Panc1 (cell line): ENCODE measurements around the gene C5orf52. TPM values are rescaled to one million over a fixed set of nuclear protein-coding genes. Genes with fewer than 3 reads are reported as not detected.

Source experiments
- ATAC-seq: fragments of 200-7000 bp; cut with Tn5 transposase; 2 replicates; pipeline ENCODE4 v1.9.1; 2020; ENCODE audit warnings: mild to moderate bottlenecking, moderate library complexity
- BruUV-seq: library from RNA; stranded (reverse); fragments of 400-500 nt; replicated peaks from 2 replicates; lab custom pipeline; 2021; lab: Mats Ljungman, UMichigan
- CTCF ChIA-PET: fragments of 300-600 bp; sonication (Branson Sonifier 250); formaldehyde crosslinking; loops from one replicate; lab custom pipeline; 2022; ENCODE audit warnings: antibody characterized with exemption; lab: Charles Lee
- POLR2A ChIA-PET: fragments of 300-600 bp; sonication (Branson Sonifier 250); formaldehyde crosslinking; loops from one replicate; lab custom pipeline; 2022; ENCODE audit warnings: antibody characterized with exemption; lab: Charles Lee
- DNase-seq: peaks from one replicate; pipeline ENCODE4 v3.0.0-alpha.2; 2010; ENCODE audit warnings: low read depth, low spot score
- H3K27ac ChIP-seq: 2 replicates; pipeline ENCODE4 v1.5.1; 2011; ENCODE audit warnings: mild to moderate bottlenecking, low read length, inconsistent platforms
- H3K27me3 ChIP-seq: fragments of 200-500 bp; sonication (Bioruptor generic); 2 replicates; pipeline ENCODE4 v1.6.0; 2014; ENCODE audit warnings: low read length, inconsistent platforms; ENCODE audit not compliant: control insufficient read depth, insufficient read depth
- H3K36me3 ChIP-seq: fragments of 200-500 bp; sonication (Bioruptor generic); 2 replicates; pipeline ENCODE4 v1.5.1; 2014; ENCODE audit warnings: inconsistent platforms, mild to moderate bottlenecking, low read length, moderate library complexity; ENCODE audit not compliant: control insufficient read depth, insufficient read depth
- H3K4me1 ChIP-seq: 2 replicates; pipeline ENCODE4 v1.5.1; 2011; ENCODE audit warnings: inconsistent platforms, mild to moderate bottlenecking, low read length, moderate library complexity; ENCODE audit not compliant: control insufficient read depth, insufficient read depth
- H3K4me3 ChIP-seq, 2 experiments: 2 replicates each; pipeline ENCODE4 v1.5.1; 2011 to 2012; ENCODE audit warnings: low read depth in 2 of 2, low read length in 2 of 2, mild to moderate bottlenecking in 2 of 2, inconsistent platforms in 1 of 2, moderate library complexity in 1 of 2
- H3K9me3 ChIP-seq: fragments of 200-500 bp; sonication (Bioruptor generic); 2 replicates; pipeline ENCODE4 v1.5.1; 2014; ENCODE audit warnings: low read depth, mild to moderate bottlenecking, inconsistent platforms, low read length, moderate library complexity; ENCODE audit not compliant: control insufficient read depth, insufficient read depth
- POLR2AphosphoS5 ChIP-seq: IDR thresholded peaks from 2 replicates; pipeline ENCODE4 v1.6.1; 2012; ENCODE audit warnings: mild to moderate bottlenecking, low read depth, low read length, moderate library complexity
- SIN3A ChIP-seq: IDR thresholded peaks from 2 replicates; pipeline ENCODE4 v1.6.1; 2012; ENCODE audit warnings: low read depth, mild to moderate bottlenecking, low read length, moderate library complexity, borderline replicate concordance; ENCODE audit not compliant: insufficient read depth
- TCF7L2 ChIP-seq: IDR thresholded peaks from 2 replicates; pipeline ENCODE4 v1.6.1; 2011; ENCODE audit warnings: mild to moderate bottlenecking, low read depth, low read length, inconsistent platforms
- in situ Hi-C: cut with HindIII; loops from 2 replicates; pipeline ENCODE4 v1.10.0; 2016; ENCODE audit warnings: low sequenced_read_pairs, low pct_unique_long_range_greater_than_20kb
- intact Hi-C: fragments of 100-400 bp; cut with micrococcal nuclease; formaldehyde crosslinking; loops from one replicate; pipeline ENCODE4 v1.10.0; 2022; ENCODE audit not compliant: unreplicated experiment
- total RNA-seq: library from RNA; stranded (reverse); gene quantifications from one replicate; pipeline ENCODE4 v1.2.1, GENCODE V29; 2021; ENCODE audit not compliant: unreplicated experiment
- TF ChIP-seq, protein P1 (sequence below), 2 experiments: IDR thresholded peaks; 2 replicates each; pipeline ENCODE4 v1.6.1; 2011 to 2012; ENCODE audit warnings: low read depth in 2 of 2, control low read depth in 1 of 2, low read length in 1 of 2, mild to moderate bottlenecking in 1 of 2, moderate library complexity in 1 of 2; ENCODE audit not compliant: insufficient read depth in 1 of 2
- TF ChIP-seq, protein P2 (sequence below): fragments of 450-650 bp; IDR thresholded peaks from 2 replicates; pipeline ENCODE4 v1.5.1; 2017; ENCODE audit warnings: mild to moderate bottlenecking

The C5orf52 gene
- total RNA-seq, 1 experiment from 2014 or later = not detected

DNA sequence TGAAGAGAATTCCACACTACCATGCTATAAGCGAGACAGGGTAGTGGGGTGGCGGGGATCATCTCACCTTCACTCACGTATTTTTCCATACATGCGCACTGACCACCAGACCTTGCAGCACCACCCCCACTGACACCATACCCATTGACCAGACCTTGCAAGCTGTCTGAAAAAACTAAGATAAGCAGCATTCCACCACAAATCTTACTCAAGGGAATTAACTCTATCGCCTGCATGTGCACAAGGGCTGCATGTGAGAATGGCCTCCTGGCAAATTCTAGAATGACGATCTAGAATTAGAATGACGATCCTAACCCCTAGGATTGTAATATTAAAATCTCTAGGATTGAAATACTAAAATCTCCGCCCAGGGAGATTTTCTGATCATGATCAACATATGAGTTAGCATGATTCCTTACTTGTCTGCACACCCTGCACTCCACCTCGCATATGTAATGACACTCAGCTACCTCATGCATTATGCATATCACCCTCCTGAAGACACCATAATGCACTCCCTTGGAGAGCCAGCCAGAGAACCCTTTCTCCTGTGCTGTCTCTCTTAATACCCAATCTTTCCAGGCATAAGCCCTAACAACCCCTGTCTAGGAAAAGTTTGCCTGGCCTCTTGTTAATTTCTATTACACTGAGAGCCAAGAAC lies 30.8 kb upstream of the C5orf52 start:
- DNase-seq = no peak
- no TSS peak for BruUV-seq
- Histone ChIP-seq H3K27me3 (no peaks in the 10 kb centered on the region), H3K4me3 (no peak overlapping the region), H3K9me3 (no peaks in the 10 kb centered on the region), H3K27ac (no peak overlapping the region), H3K36me3 (no peaks in the 10 kb centered on the region), H3K4me1 (no peaks in the 10 kb centered on the region)
- POLR2A ChIA-PET = no interaction called here
- in situ Hi-C loops = no loop called here
- no peak for ATAC-seq
- CTCF ChIA-PET = no interaction called here
- intact Hi-C loops = no loop called here
- no peak for TF ChIP-seq POLR2AphosphoS5
- no peak for TF ChIP-seq TCF7L2
- no peak for TF ChIP-seq SIN3A
- TF ChIP-seq, protein P1, sequence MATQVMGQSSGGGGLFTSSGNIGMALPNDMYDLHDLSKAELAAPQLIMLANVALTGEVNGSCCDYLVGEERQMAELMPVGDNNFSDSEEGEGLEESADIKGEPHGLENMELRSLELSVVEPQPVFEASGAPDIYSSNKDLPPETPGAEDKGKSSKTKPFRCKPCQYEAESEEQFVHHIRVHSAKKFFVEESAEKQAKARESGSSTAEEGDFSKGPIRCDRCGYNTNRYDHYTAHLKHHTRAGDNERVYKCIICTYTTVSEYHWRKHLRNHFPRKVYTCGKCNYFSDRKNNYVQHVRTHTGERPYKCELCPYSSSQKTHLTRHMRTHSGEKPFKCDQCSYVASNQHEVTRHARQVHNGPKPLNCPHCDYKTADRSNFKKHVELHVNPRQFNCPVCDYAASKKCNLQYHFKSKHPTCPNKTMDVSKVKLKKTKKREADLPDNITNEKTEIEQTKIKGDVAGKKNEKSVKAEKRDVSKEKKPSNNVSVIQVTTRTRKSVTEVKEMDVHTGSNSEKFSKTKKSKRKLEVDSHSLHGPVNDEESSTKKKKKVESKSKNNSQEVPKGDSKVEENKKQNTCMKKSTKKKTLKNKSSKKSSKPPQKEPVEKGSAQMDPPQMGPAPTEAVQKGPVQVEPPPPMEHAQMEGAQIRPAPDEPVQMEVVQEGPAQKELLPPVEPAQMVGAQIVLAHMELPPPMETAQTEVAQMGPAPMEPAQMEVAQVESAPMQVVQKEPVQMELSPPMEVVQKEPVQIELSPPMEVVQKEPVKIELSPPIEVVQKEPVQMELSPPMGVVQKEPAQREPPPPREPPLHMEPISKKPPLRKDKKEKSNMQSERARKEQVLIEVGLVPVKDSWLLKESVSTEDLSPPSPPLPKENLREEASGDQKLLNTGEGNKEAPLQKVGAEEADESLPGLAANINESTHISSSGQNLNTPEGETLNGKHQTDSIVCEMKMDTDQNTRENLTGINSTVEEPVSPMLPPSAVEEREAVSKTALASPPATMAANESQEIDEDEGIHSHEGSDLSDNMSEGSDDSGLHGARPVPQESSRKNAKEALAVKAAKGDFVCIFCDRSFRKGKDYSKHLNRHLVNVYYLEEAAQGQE (IDR thresholded peaks at IDR 0.05; ENCODE audit: insufficient read depth in 1 of 2, low read depth in 2 of 2, low read length in 1 of 2) = no peak
- TF ChIP-seq, protein P2, sequence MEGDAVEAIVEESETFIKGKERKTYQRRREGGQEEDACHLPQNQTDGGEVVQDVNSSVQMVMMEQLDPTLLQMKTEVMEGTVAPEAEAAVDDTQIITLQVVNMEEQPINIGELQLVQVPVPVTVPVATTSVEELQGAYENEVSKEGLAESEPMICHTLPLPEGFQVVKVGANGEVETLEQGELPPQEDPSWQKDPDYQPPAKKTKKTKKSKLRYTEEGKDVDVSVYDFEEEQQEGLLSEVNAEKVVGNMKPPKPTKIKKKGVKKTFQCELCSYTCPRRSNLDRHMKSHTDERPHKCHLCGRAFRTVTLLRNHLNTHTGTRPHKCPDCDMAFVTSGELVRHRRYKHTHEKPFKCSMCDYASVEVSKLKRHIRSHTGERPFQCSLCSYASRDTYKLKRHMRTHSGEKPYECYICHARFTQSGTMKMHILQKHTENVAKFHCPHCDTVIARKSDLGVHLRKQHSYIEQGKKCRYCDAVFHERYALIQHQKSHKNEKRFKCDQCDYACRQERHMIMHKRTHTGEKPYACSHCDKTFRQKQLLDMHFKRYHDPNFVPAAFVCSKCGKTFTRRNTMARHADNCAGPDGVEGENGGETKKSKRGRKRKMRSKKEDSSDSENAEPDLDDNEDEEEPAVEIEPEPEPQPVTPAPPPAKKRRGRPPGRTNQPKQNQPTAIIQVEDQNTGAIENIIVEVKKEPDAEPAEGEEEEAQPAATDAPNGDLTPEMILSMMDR = no peak

- H3K36me3 ChIP-seq = no peaks in the 10 kb centered on the region
- peaks cover 2% of the 10 kb centered on the region; the same call in 1 of the 2 replicates for H3K9me3 ChIP-seq
- no peaks in the 10 kb centered on the region for H3K27me3 ChIP-seq
- ChIA-PET CTCF (no interaction called here), POLR2A (no interaction called here)
- intact Hi-C loops = no loop called here
- DNase-seq (no peak), ATAC-seq (no peak)
- TF ChIP-seq SIN3A (no peak), POLR2AphosphoS5 (no peak), TCF7L2 (no peak)
- TF ChIP-seq, protein P1 (IDR thresholded peaks at IDR 0.05; ENCODE audit: insufficient read depth in 1 of 2, low read depth in 2 of 2, low read length in 1 of 2) = no peak
- TF ChIP-seq, protein P2 = no peak
- H3K4me3 ChIP-seq = no peak overlapping the region
- BruUV-seq = no TSS peak
- no peaks in the 10 kb centered on the region for H3K4me1 ChIP-seq
- H3K27ac ChIP-seq = no peak overlapping the region
- in situ Hi-C loops = no loop called here
Observed at GRCh38 chr5:157648275-157648990, 22.9 kb upstream of the C5orf52 start.
